HL-60 (cell line): Measurements from ENCODE around the gene RNF26.

Experiments
- DNase-seq, 2 experiments: peaks; one replicate each; pipeline ENCODE4 v3.0.0-alpha.2; 2010 to 2020; ENCODE audit warnings: low read depth in 1 of 2, low spot score in 1 of 2
- H3K27ac ChIP-seq: fragments of 250-450 bp; sonication (Bioruptor Pico); replicated peaks from 2 replicates; pipeline ENCODE4 v1.5.1; 2020; ENCODE audit warnings: mild to moderate bottlenecking, moderate library complexity
- H3K27me3 ChIP-seq: fragments of 250-450 bp; sonication (Bioruptor Pico); 2 replicates; pipeline ENCODE4 v1.5.1; 2021; ENCODE audit warnings: mild to moderate bottlenecking, moderate library complexity; ENCODE audit not compliant: insufficient read depth, poor library complexity, severe bottlenecking
- H3K4me3 ChIP-seq: replicated peaks from 2 replicates; pipeline ENCODE4 v1.5.1; 2011; ENCODE audit warnings: mild to moderate bottlenecking, control low read depth, low read length; ENCODE audit not compliant: insufficient read depth
- GABPA ChIP-seq: IDR thresholded peaks from 2 replicates; pipeline ENCODE4 v1.6.1; 2012; ENCODE audit warnings: low read depth
- POLR2AphosphoS5 ChIP-seq: IDR thresholded peaks from 2 replicates; pipeline ENCODE4 v1.6.1; 2012; ENCODE audit warnings: low read depth
- SPI1 ChIP-seq: IDR thresholded peaks from 2 replicates; pipeline ENCODE4 v1.6.1; 2012; ENCODE audit warnings: low read depth, mild to moderate bottlenecking, borderline replicate concordance
- long read RNA-seq: library from polyadenylated mRNA; unstranded; transcript quantifications from one replicate; pipeline ENCODE4 v2.0.0, GENCODE V29; 2020
- TF ChIP-seq, protein P1 (sequence below): IDR thresholded peaks from 2 replicates; pipeline ENCODE4 v1.6.1; 2012; ENCODE audit warnings: low read depth; ENCODE audit not compliant: insufficient replicate concordance
- TF ChIP-seq, protein P2 (sequence below): IDR thresholded peaks from one replicate; pipeline ENCODE4 v1.5.1; 2011; ENCODE audit warnings: low read length, control low read depth, inconsistent platforms; ENCODE audit not compliant: insufficient read depth

The RNF26 gene
- long read RNA-seq, transcript RNF26-201 (1 exons, 2,787 nt): major isoform, 401 of 404 reads
- long read RNA-seq, partial matches to known transcripts: 0 of 404 reads
- long read RNA-seq, other reads (novel, unspliced or antisense): 3 of 404 reads

DNA sequence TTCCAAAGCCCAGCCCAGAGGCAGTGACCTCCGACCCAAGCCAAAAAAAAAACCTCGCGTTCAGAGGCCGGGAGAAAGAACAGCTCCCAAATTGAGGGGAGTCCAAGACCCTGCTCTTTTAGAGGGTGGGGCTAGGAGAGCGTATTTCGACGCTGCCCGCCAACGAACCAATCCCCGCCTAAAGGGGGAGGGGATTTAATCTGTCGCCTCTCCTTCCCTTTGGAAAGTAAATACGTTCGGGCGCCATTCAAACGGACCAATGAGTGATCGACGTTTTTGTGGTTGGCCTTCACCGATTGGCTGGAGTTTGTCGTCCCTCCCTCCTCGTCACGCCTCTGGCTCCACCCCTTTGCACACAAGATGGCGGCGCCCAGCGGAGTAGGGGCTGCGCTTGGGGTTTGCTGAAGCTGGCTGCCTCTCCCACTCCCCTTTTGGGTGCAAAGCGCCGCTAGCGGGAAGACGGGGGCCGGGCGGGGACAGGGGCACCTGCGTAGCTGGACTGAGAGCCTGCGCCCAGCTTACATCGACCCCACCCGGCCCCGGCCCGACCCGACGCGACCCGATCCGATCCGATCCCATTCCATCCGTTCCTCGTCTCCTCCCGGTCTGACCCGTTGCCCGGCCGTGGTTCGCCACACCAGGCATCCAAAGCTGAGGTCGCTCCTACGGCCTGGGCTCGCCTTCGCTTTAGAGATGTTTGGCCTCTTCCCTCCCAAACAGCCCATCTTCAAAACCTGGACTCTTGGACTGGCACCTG lies at the start of gene RNF26:
TSS of gene RNF26 (plus strand) at position 354 of the 757 bp plus-strand sequence. CDS start 596 bp downstream, outside the sequence.
- Histone ChIP-seq H3K4me3 (peak within 1 kb of the TSS; percentile 92), H3K27me3 (no peaks in the 10 kb centered on the region), H3K27ac (peak within 1 kb of the TSS; percentile 82)
- TF ChIP-seq, protein P1, sequence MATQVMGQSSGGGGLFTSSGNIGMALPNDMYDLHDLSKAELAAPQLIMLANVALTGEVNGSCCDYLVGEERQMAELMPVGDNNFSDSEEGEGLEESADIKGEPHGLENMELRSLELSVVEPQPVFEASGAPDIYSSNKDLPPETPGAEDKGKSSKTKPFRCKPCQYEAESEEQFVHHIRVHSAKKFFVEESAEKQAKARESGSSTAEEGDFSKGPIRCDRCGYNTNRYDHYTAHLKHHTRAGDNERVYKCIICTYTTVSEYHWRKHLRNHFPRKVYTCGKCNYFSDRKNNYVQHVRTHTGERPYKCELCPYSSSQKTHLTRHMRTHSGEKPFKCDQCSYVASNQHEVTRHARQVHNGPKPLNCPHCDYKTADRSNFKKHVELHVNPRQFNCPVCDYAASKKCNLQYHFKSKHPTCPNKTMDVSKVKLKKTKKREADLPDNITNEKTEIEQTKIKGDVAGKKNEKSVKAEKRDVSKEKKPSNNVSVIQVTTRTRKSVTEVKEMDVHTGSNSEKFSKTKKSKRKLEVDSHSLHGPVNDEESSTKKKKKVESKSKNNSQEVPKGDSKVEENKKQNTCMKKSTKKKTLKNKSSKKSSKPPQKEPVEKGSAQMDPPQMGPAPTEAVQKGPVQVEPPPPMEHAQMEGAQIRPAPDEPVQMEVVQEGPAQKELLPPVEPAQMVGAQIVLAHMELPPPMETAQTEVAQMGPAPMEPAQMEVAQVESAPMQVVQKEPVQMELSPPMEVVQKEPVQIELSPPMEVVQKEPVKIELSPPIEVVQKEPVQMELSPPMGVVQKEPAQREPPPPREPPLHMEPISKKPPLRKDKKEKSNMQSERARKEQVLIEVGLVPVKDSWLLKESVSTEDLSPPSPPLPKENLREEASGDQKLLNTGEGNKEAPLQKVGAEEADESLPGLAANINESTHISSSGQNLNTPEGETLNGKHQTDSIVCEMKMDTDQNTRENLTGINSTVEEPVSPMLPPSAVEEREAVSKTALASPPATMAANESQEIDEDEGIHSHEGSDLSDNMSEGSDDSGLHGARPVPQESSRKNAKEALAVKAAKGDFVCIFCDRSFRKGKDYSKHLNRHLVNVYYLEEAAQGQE: peak; percentile 3
- TF ChIP-seq, protein P2, sequence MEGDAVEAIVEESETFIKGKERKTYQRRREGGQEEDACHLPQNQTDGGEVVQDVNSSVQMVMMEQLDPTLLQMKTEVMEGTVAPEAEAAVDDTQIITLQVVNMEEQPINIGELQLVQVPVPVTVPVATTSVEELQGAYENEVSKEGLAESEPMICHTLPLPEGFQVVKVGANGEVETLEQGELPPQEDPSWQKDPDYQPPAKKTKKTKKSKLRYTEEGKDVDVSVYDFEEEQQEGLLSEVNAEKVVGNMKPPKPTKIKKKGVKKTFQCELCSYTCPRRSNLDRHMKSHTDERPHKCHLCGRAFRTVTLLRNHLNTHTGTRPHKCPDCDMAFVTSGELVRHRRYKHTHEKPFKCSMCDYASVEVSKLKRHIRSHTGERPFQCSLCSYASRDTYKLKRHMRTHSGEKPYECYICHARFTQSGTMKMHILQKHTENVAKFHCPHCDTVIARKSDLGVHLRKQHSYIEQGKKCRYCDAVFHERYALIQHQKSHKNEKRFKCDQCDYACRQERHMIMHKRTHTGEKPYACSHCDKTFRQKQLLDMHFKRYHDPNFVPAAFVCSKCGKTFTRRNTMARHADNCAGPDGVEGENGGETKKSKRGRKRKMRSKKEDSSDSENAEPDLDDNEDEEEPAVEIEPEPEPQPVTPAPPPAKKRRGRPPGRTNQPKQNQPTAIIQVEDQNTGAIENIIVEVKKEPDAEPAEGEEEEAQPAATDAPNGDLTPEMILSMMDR: no peak
- TF ChIP-seq GABPA: no peak
- TF ChIP-seq POLR2AphosphoS5: peak; percentile 81; the same call in 1 of the 2 replicates
- no peak for TF ChIP-seq SPI1
- peak; percentile 95 to 98 for DNase-seq

- Histone ChIP-seq H3K4me3 (no peak overlapping the region), H3K27ac (no peak overlapping the region), H3K27me3 (no peaks in the 10 kb centered on the region)
- no peak for TF ChIP-seq SPI1
- DNase-seq: no peak
Observed at GRCh38 chr11:119285431-119285830, 48.9 kb upstream of the RNF26 start.

GRCh38 chr11:119288219-119288618 lies 46.1 kb upstream of the RNF26 start:
- H3K27me3 ChIP-seq: no peaks in the 10 kb centered on the region
- no peak overlapping the region for H3K4me3 ChIP-seq
- TF ChIP-seq, protein P2: no peak
- TF ChIP-seq, protein P1: no peak
- no peak for TF ChIP-seq SPI1
- no peak for TF ChIP-seq GABPA
- TF ChIP-seq POLR2AphosphoS5: no peak
- no peak overlapping the region for H3K27ac ChIP-seq
- DNase-seq: no peak

- no peak overlapping the region for H3K4me3 ChIP-seq
- TF ChIP-seq SPI1 (no peak), POLR2AphosphoS5 (no peak), GABPA (no peak)
- TF ChIP-seq, protein P2: no peak
- TF ChIP-seq, protein P1: no peak
- H3K27me3 ChIP-seq: no peaks in the 10 kb centered on the region
- no peak for DNase-seq
- no peak overlapping the region for H3K27ac ChIP-seq
Observed at GRCh38 chr11:119290894-119291497, 43.3 kb upstream of the RNF26 start.
